ENCODE results near the gene TANK.
"Not testable (repeated sequence)": the region's sequence is repeated elsewhere in the genome, so short reads cannot be mapped to it uniquely, and the experiment has no call there.

The TANK gene

DNA sequence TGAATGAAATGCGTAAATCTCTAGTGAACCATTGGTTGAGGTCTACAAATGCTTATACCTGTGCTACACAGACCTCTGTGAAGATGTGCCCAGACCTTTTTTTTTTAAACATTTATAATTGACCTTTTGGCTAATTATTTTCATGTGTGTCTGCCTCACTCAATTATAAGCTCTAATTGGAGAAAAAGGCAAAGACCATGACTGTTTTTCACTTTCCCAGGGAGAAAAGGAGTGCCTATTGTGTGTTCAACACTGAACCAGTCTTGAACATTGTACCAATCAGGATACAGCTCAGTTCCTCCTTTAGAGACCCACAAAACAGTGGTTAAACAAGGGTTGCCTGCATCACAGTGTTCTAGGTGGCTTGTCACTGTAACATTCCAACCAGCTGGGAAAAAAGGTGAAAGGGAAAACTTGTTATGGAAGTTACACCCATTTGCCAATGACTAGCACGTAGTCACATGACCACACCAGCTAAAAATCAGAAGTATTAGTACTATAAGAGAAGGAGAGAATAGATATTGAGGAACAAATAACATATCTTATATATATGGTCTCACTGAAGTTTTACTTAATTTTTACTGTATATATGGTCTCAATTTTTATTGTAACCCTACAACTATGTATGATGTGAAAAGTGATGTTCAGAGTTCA is 13.4 kb downstream of the TANK start:
- Histone ChIP-seq H3K27ac (no peak overlapping the region), H3K79me2 (ENCODE audit: insufficient read depth, low read depth) (0 out of 2 replicates have a peak, but pooled peaks cover 3% of the 10 kb centered on the region), H3K9ac (no peak overlapping the region), H3K4me1 (ENCODE audit: low read depth, poor library complexity, severe bottlenecking) (peaks cover 12% of the 10 kb centered on the region), H3K4me2 (no peak overlapping the region), H3K27me3 (ENCODE audit: insufficient read depth, low read depth) (no peaks in the 10 kb centered on the region), H3K36me3 (ENCODE audit: insufficient read depth) (no peaks in the 10 kb centered on the region), H3K4me3 (IDR thresholded peaks at IDR 0.05; ENCODE audit: insufficient read depth, low read depth, low read length) (no peak overlapping the region), H2AFZ (ENCODE audit: low read depth) (no peak overlapping the region), H4K20me1 (ENCODE audit: insufficient read depth) (no peaks in the 10 kb centered on the region)
- TF ChIP-seq, protein P1, sequence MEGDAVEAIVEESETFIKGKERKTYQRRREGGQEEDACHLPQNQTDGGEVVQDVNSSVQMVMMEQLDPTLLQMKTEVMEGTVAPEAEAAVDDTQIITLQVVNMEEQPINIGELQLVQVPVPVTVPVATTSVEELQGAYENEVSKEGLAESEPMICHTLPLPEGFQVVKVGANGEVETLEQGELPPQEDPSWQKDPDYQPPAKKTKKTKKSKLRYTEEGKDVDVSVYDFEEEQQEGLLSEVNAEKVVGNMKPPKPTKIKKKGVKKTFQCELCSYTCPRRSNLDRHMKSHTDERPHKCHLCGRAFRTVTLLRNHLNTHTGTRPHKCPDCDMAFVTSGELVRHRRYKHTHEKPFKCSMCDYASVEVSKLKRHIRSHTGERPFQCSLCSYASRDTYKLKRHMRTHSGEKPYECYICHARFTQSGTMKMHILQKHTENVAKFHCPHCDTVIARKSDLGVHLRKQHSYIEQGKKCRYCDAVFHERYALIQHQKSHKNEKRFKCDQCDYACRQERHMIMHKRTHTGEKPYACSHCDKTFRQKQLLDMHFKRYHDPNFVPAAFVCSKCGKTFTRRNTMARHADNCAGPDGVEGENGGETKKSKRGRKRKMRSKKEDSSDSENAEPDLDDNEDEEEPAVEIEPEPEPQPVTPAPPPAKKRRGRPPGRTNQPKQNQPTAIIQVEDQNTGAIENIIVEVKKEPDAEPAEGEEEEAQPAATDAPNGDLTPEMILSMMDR (conservative IDR thresholded peaks at IDR 0.05; ENCODE audit: low read depth, low read length): no peak

DNA sequence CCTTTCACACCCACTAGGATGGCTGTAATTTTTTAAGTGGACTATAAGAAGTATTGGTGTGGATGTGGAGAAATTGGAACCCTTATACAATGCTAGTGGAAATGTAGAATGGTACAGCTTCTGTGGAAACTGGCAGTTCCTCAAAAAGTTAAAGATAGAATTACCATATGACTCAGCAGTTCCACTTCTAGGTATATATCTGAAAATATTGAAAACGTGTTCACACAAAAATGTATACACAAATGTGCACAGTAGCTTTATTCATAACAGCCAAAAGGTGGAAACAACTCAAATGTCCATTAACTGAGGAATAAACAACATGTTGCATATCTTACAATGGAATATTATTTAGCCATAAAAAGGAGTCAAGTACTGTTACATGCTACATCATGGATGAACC is 17.7 kb downstream of the TANK start:
- no peaks in the 10 kb centered on the region for H4K20me1 ChIP-seq (ENCODE audit: insufficient read depth)

DNA sequence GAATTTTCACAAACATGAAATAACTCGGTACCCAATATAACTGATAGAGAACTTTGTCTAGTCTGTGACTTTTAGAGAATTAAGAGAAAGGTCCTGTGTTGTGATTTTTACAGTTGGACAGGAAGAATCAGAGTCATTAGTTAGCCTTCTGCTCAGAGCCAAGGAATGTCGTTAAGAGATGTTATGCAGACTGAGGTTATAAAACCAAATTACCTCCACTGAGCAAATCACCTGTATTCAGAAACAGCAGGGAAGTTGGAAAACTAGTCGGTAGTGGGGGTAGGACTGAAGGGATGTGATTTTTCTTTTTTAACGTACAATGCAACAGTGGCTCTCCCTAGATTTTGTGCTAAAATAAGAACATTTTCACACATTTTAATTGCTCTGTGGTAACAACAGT is 18.5 kb downstream of the TANK start:
- no peak overlapping the region for H3K4me3 ChIP-seq (IDR thresholded peaks at IDR 0.05; ENCODE audit: insufficient read depth, low read depth, low read length)
- H2AFZ ChIP-seq (ENCODE audit: low read depth): no peak overlapping the region
- no peak overlapping the region for H3K9ac ChIP-seq
- no peak overlapping the region for H3K27ac ChIP-seq
- H3K79me2 ChIP-seq (ENCODE audit: insufficient read depth, low read depth): no peaks in the 10 kb centered on the region
- H3K4me1 ChIP-seq (ENCODE audit: low read depth, poor library complexity, severe bottlenecking): no peaks in the 10 kb centered on the region
- H3K4me2 ChIP-seq: no peak overlapping the region
- H3K27me3 ChIP-seq (ENCODE audit: insufficient read depth, low read depth): no peaks in the 10 kb centered on the region
- no peaks in the 10 kb centered on the region for H3K36me3 ChIP-seq (ENCODE audit: insufficient read depth)
- TF ChIP-seq, protein P1 (conservative IDR thresholded peaks at IDR 0.05; ENCODE audit: low read depth, low read length): no peak
- no peaks in the 10 kb centered on the region for H4K20me1 ChIP-seq (ENCODE audit: insufficient read depth)

More for the DNA sequence above, 17.7 kb downstream of the TANK start:
- no peaks in the 10 kb centered on the region for H3K4me1 ChIP-seq (ENCODE audit: low read depth, poor library complexity, severe bottlenecking)
- H3K9ac ChIP-seq: no peak overlapping the region
- TF ChIP-seq, protein P1 (conservative IDR thresholded peaks at IDR 0.05; ENCODE audit: low read depth, low read length): no peak
- no peak overlapping the region for H2AFZ ChIP-seq (ENCODE audit: low read depth)
- H3K4me2 ChIP-seq: no peak overlapping the region
- H3K36me3 ChIP-seq (ENCODE audit: insufficient read depth): no peaks in the 10 kb centered on the region
- H3K27ac ChIP-seq: no peak overlapping the region
- H3K79me2 ChIP-seq (ENCODE audit: insufficient read depth, low read depth): no peaks in the 10 kb centered on the region
- H3K4me3 ChIP-seq (IDR thresholded peaks at IDR 0.05; ENCODE audit: insufficient read depth, low read depth, low read length): no peak overlapping the region
- H3K27me3 ChIP-seq (ENCODE audit: insufficient read depth, low read depth): no peaks in the 10 kb centered on the region

DNA sequence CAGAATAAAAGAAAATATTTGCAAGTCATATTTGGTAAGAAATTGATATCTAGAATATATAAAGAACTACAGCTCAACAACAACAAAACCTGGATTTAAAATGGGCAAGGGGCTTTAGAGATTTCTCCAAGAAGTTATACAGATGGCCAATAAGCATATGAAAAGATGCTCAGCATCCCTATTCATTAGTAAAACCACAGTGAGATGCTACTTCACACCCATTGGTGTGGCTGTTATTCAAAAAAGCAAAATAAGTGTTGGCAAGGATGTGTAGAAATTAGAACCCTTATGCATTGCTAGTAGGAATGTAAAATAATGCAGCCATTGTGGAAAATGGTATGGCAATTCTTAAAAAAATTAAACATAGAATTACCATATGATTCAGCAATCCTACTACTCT is 29.8 kb downstream of the TANK start:
- Histone ChIP-seq H3K36me3 (ENCODE audit: insufficient read depth) (no peaks in the 10 kb centered on the region), H3K27ac (no peak overlapping the region), H3K4me2 (no peak overlapping the region), H3K4me1 (ENCODE audit: low read depth, poor library complexity, severe bottlenecking) (no peaks in the 10 kb centered on the region), H4K20me1 (ENCODE audit: insufficient read depth) (no peaks in the 10 kb centered on the region), H3K4me3 (IDR thresholded peaks at IDR 0.05; ENCODE audit: insufficient read depth, low read depth, low read length) (no peak overlapping the region), H3K9ac (no peak overlapping the region), H2AFZ (ENCODE audit: low read depth) (no peak overlapping the region), H3K27me3 (ENCODE audit: insufficient read depth, low read depth) (no peaks in the 10 kb centered on the region), H3K79me2 (ENCODE audit: insufficient read depth, low read depth) (no peaks in the 10 kb centered on the region)
- TF ChIP-seq, protein P1 (conservative IDR thresholded peaks at IDR 0.05; ENCODE audit: low read depth, low read length): no peak

DNA sequence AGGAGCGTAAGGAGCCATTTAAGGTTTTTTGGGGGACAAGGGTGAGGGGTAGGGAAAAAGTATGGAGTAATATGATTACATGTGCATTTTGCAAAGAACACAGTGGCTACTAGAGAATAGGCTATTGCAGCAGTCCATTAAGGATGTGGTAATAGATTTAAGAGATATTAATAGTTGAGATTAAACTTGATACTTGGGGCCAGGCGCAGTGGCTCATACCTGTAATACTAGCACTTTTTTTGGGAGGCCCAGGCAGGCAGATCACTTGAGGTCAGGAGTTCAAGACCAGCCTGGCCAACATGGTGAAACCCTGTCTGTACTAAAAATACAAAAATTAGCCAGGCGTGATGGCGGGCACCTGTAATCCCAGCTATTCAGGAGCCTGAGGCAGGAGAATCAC is 35.4 kb downstream of the TANK start:
- not testable (repeated sequence) for H3K4me3 ChIP-seq (IDR thresholded peaks at IDR 0.05; ENCODE audit: insufficient read depth, low read depth, low read length); H3K79me2 ChIP-seq (ENCODE audit: insufficient read depth, low read depth); H3K36me3 ChIP-seq (ENCODE audit: insufficient read depth); H4K20me1 ChIP-seq (ENCODE audit: insufficient read depth); H2AFZ ChIP-seq (ENCODE audit: low read depth); H3K27ac ChIP-seq; H3K27me3 ChIP-seq (ENCODE audit: insufficient read depth, low read depth); H3K4me2 ChIP-seq; H3K9ac ChIP-seq; H3K4me1 ChIP-seq (ENCODE audit: low read depth, poor library complexity, severe bottlenecking)
